ENCODE results near the gene BRD7.

The BRD7 gene

DNA sequence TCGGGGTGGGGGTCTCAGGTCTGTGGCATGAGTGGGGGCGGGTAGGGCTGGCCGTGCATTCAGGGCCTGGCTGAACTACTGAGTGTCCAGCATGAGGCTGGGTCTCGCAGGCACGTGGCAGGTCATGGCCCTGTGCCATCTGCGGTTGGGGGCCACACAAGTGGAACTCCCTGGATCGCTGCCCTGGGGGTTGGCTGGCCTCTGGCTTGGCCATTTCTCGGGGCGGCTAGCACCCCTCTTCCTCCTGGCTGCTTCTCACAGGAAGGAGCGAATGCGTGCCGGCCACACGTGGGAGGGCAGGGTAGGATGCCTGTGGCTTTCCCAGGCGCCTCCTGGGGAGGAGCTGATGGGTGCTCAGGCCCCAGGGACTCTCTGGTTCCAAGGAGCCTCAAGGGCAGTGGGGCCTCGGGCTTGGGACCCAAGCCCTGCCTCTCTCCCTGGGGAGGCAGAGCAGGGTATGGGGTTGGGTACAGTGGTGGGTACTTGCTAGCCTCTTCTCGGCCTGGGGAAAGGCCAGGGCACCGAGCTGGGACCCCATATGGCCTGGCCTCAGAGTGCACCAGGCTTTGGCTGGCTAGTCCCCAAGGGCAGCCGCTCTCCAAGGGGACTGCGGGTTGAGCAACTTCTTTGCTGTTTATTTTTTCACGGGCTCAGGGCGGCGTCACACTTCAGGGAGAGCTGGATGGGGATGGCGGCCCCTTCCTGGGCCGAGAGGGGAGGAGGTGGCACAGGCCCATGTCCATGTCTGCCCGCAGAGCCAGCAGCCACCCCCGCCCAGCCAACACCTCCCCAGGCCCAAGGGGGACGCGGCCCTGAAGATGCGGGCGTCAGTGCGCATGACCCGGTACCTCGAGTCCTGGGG, 65.0 kb downstream of the BRD7 start:
- Histone ChIP-seq H3K27ac (replicated peaks) (no peak overlapping the region; the same call in 1 of the 2 replicates), H3K27me3 (ENCODE audit: insufficient read depth, poor library complexity, severe bottlenecking) (no peaks in the 10 kb centered on the region), H3K4me3 (replicated peaks; ENCODE audit: insufficient read depth, low read length) (no peak overlapping the region)
- TF ChIP-seq POLR2AphosphoS5 (IDR thresholded peaks at IDR 0.05; ENCODE audit: low read depth) (no peak), SPI1 (IDR thresholded peaks at IDR 0.05; ENCODE audit: borderline replicate concordance, low read depth) (no peak), GABPA (IDR thresholded peaks at IDR 0.05; ENCODE audit: low read depth) (no peak), REST (IDR thresholded peaks at IDR 0.05; ENCODE audit: insufficient replicate concordance, low read depth) (no peak)
- TF ChIP-seq, protein P1, sequence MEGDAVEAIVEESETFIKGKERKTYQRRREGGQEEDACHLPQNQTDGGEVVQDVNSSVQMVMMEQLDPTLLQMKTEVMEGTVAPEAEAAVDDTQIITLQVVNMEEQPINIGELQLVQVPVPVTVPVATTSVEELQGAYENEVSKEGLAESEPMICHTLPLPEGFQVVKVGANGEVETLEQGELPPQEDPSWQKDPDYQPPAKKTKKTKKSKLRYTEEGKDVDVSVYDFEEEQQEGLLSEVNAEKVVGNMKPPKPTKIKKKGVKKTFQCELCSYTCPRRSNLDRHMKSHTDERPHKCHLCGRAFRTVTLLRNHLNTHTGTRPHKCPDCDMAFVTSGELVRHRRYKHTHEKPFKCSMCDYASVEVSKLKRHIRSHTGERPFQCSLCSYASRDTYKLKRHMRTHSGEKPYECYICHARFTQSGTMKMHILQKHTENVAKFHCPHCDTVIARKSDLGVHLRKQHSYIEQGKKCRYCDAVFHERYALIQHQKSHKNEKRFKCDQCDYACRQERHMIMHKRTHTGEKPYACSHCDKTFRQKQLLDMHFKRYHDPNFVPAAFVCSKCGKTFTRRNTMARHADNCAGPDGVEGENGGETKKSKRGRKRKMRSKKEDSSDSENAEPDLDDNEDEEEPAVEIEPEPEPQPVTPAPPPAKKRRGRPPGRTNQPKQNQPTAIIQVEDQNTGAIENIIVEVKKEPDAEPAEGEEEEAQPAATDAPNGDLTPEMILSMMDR (IDR thresholded peaks at IDR 0.05; ENCODE audit: insufficient read depth, low read length): no peak
- DNase-seq (ENCODE audit: low read depth in 1 of 2, low spot score in 1 of 2): peak in 1 of 2 experiments; percentile 51

- Histone ChIP-seq H3K27me3 (ENCODE audit: insufficient read depth, poor library complexity, severe bottlenecking) (no peaks in the 10 kb centered on the region), H3K27ac (replicated peaks) (no peak overlapping the region; the same call in 1 of the 2 replicates), H3K4me3 (replicated peaks; ENCODE audit: insufficient read depth, low read length) (no peak overlapping the region)
- DNase-seq (ENCODE audit: low read depth in 1 of 2, low spot score in 1 of 2): no peak
- TF ChIP-seq REST (IDR thresholded peaks at IDR 0.05; ENCODE audit: insufficient replicate concordance, low read depth) (no peak), SPI1 (IDR thresholded peaks at IDR 0.05; ENCODE audit: borderline replicate concordance, low read depth) (no peak), POLR2AphosphoS5 (IDR thresholded peaks at IDR 0.05; ENCODE audit: low read depth) (no peak), GABPA (IDR thresholded peaks at IDR 0.05; ENCODE audit: low read depth) (no peak)
- TF ChIP-seq, protein P1 (IDR thresholded peaks at IDR 0.05; ENCODE audit: insufficient read depth, low read length): no peak
Observed at GRCh38 chr16:50303041-50303604, 65.7 kb downstream of the BRD7 start.

DNA sequence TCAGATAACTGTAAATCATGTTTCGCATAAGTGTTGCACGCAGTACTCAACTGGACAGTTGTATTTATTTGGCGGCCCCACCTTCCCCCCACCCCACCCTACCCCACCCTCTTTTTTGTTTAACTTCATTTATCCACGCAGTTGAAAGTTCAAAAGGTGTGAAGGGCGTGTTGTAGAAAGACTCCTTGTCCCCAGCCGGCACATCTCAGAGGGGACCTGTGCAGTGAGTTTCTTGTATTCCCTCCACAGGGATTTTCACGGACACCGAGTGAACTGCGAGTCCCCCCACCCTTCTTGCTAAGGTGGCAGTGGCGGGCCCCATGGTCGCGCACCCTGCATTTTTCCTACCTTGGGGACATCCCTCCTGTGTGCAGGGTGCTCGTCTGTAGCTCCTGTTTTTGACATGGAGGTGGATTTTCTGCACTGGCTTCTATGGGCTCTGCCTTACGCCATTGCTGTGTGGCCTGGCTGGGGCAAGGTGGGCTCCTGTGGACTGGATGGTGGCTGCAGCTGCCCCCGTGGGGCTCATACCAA, 66.2 kb downstream of the BRD7 start:
- H3K27me3 ChIP-seq (ENCODE audit: insufficient read depth, poor library complexity, severe bottlenecking): no peaks in the 10 kb centered on the region
- no peak overlapping the region for H3K4me3 ChIP-seq (replicated peaks; ENCODE audit: insufficient read depth, low read length)
- TF ChIP-seq SPI1 (IDR thresholded peaks at IDR 0.05; ENCODE audit: borderline replicate concordance, low read depth) (no peak), REST (IDR thresholded peaks at IDR 0.05; ENCODE audit: insufficient replicate concordance, low read depth) (no peak), POLR2AphosphoS5 (IDR thresholded peaks at IDR 0.05; ENCODE audit: low read depth) (no peak), GABPA (IDR thresholded peaks at IDR 0.05; ENCODE audit: low read depth) (no peak)
- TF ChIP-seq, protein P1 (IDR thresholded peaks at IDR 0.05; ENCODE audit: insufficient read depth, low read length): no peak
- DNase-seq (ENCODE audit: low read depth in 1 of 2, low spot score in 1 of 2): no peak
- H3K27ac ChIP-seq (replicated peaks): no peak overlapping the region

Data from HL-60 (cell line).